ENCODE measurements around the gene CRTC1. TPM values are rescaled to one million over a fixed set of nuclear protein-coding genes. Genes with fewer than 3 reads are reported as not detected.
"Not testable (repeated sequence)": the region's sequence is repeated elsewhere in the genome, so short reads cannot be mapped to it uniquely, and the experiment has no call there.

CRTC1 gene
- total RNA-seq, 2 donors from 2014 or later: 7.1 to 7.3 TPM

- no peaks in the 10 kb centered on the region for H3K9me3 Mint-ChIP-seq
- ATAC-seq (replicated peaks in 1 of 2) (no peak), DNase-seq (no peak)
- no peak overlapping the region for H3K27ac Mint-ChIP-seq
- H3K27me3 Mint-ChIP-seq (ENCODE audit: low read depth): no peaks in the 10 kb centered on the region
- H3K4me1 Mint-ChIP-seq (ENCODE audit: low read depth): peaks cover 15% of the 10 kb centered on the region
- no peaks in the 10 kb centered on the region for H3K36me3 Mint-ChIP-seq (ENCODE audit: insufficient read depth in 2 of 2)
- no peak overlapping the region for H3K4me3 Mint-ChIP-seq
Measured at GRCh38 chr19:18719541-18719940, 36.1 kb downstream of the CRTC1 start.

GRCh38 chr19:18723871-18724377 is 40.4 kb downstream of the CRTC1 start:
- no peak for ATAC-seq (replicated peaks in 1 of 2)
- no peak overlapping the region for H3K4me3 Mint-ChIP-seq

GRCh38 chr19:18725841-18726770 is 42.6 kb downstream of the CRTC1 start:
- Mint-ChIP-seq H3K27ac (no peak overlapping the region), H3K27me3 (ENCODE audit: low read depth) (no peaks in the 10 kb centered on the region), H3K9me3 (no peaks in the 10 kb centered on the region), H3K4me3 (no peak overlapping the region), H3K4me1 (ENCODE audit: low read depth) (peaks cover 4% of the 10 kb centered on the region), H3K36me3 (ENCODE audit: insufficient read depth in 2 of 2) (no peaks in the 10 kb centered on the region)
- no peak for ATAC-seq (replicated peaks in 1 of 2)
- DNase-seq: no peak

More at GRCh38 chr19:18723871-18724377, 40.4 kb downstream of the CRTC1 start:
- DNase-seq: no peak
- Mint-ChIP-seq H3K9me3 (no peaks in the 10 kb centered on the region), H3K36me3 (ENCODE audit: insufficient read depth in 2 of 2) (no peaks in the 10 kb centered on the region), H3K27ac (no peak overlapping the region), H3K27me3 (ENCODE audit: low read depth) (no peaks in the 10 kb centered on the region), H3K4me1 (ENCODE audit: low read depth) (no peaks in the 10 kb centered on the region)

GRCh38 chr19:18726846-18727245 is 43.4 kb downstream of the CRTC1 start:
- Mint-ChIP-seq H3K27ac (no peak overlapping the region), H3K27me3 (ENCODE audit: low read depth) (no peaks in the 10 kb centered on the region), H3K4me1 (ENCODE audit: low read depth) (peaks cover 7% of the 10 kb centered on the region), H3K4me3 (no peak overlapping the region), H3K9me3 (no peaks in the 10 kb centered on the region), H3K36me3 (ENCODE audit: insufficient read depth in 2 of 2) (no peaks in the 10 kb centered on the region)
- no peak for DNase-seq
- ATAC-seq (replicated peaks in 1 of 2): no peak

GRCh38 chr19:18727602-18728001 is 44.1 kb downstream of the CRTC1 start:
- not testable (repeated sequence) for H3K4me1 Mint-ChIP-seq (ENCODE audit: low read depth); H3K9me3 Mint-ChIP-seq; H3K4me3 Mint-ChIP-seq; H3K27ac Mint-ChIP-seq; H3K27me3 Mint-ChIP-seq (ENCODE audit: low read depth); H3K36me3 Mint-ChIP-seq (ENCODE audit: insufficient read depth in 2 of 2); DNase-seq; ATAC-seq (replicated peaks in 1 of 2)

- DNase-seq: no peak
- Mint-ChIP-seq H3K4me3 (no peak overlapping the region), H3K36me3 (ENCODE audit: insufficient read depth in 2 of 2) (no peaks in the 10 kb centered on the region), H3K27ac (no peak overlapping the region), H3K4me1 (ENCODE audit: low read depth) (peaks cover 7% of the 10 kb centered on the region), H3K27me3 (ENCODE audit: low read depth) (no peaks in the 10 kb centered on the region), H3K9me3 (no peaks in the 10 kb centered on the region)
- no peak for ATAC-seq (replicated peaks in 1 of 2)
Measured at GRCh38 chr19:18729933-18730530, 46.6 kb downstream of the CRTC1 start.

GRCh38 chr19:18730885-18731513 is 47.5 kb downstream of the CRTC1 start:
- ATAC-seq (replicated peaks in 1 of 2) (no peak), DNase-seq (no peak)
- H3K27me3 Mint-ChIP-seq (ENCODE audit: low read depth): no peaks in the 10 kb centered on the region
- no peak overlapping the region for H3K27ac Mint-ChIP-seq
- H3K36me3 Mint-ChIP-seq (ENCODE audit: insufficient read depth in 2 of 2): no peaks in the 10 kb centered on the region
- peaks cover 7% of the 10 kb centered on the region for H3K4me1 Mint-ChIP-seq (ENCODE audit: low read depth)
- no peaks in the 10 kb centered on the region for H3K9me3 Mint-ChIP-seq
- no peak overlapping the region for H3K4me3 Mint-ChIP-seq

- Mint-ChIP-seq H3K4me3 (no peak overlapping the region), H3K36me3 (ENCODE audit: insufficient read depth in 2 of 2) (no peaks in the 10 kb centered on the region), H3K4me1 (ENCODE audit: low read depth) (peaks cover 7% of the 10 kb centered on the region), H3K27ac (no peak overlapping the region), H3K27me3 (ENCODE audit: low read depth) (no peaks in the 10 kb centered on the region), H3K9me3 (no peaks in the 10 kb centered on the region)
- DNase-seq (no peak), ATAC-seq (replicated peaks in 1 of 2) (no peak)
Measured at GRCh38 chr19:18731562-18732008, 48.1 kb downstream of the CRTC1 start.

- no peaks in the 10 kb centered on the region for H3K27me3 Mint-ChIP-seq (ENCODE audit: low read depth)
- no peak overlapping the region for H3K27ac Mint-ChIP-seq
- no peak overlapping the region for H3K4me3 Mint-ChIP-seq
- DNase-seq: no peak
- H3K9me3 Mint-ChIP-seq: no peaks in the 10 kb centered on the region
- H3K36me3 Mint-ChIP-seq (ENCODE audit: insufficient read depth in 2 of 2): no peaks in the 10 kb centered on the region
- H3K4me1 Mint-ChIP-seq (ENCODE audit: low read depth): peaks cover 7% of the 10 kb centered on the region
- ATAC-seq (replicated peaks in 1 of 2): no peak
Measured at GRCh38 chr19:18733196-18733647, 49.7 kb downstream of the CRTC1 start.

- not testable (repeated sequence) for H3K36me3 Mint-ChIP-seq (ENCODE audit: insufficient read depth in 2 of 2); H3K4me3 Mint-ChIP-seq; H3K9me3 Mint-ChIP-seq; ATAC-seq (replicated peaks in 1 of 2); H3K27me3 Mint-ChIP-seq (ENCODE audit: low read depth); H3K4me1 Mint-ChIP-seq (ENCODE audit: low read depth); H3K27ac Mint-ChIP-seq; DNase-seq
Measured at GRCh38 chr19:18733762-18734332, 50.4 kb downstream of the CRTC1 start.

GRCh38 chr19:18735324-18735723 is 51.8 kb downstream of the CRTC1 start:
- H3K36me3 Mint-ChIP-seq (ENCODE audit: insufficient read depth in 2 of 2): no peaks in the 10 kb centered on the region
- H3K9me3 Mint-ChIP-seq: no peaks in the 10 kb centered on the region
- H3K4me3 Mint-ChIP-seq: no peak overlapping the region
- peaks cover 7% of the 10 kb centered on the region for H3K4me1 Mint-ChIP-seq (ENCODE audit: low read depth)
- ATAC-seq (replicated peaks in 1 of 2): no peak
- no peaks in the 10 kb centered on the region for H3K27me3 Mint-ChIP-seq (ENCODE audit: low read depth)
- no peak for DNase-seq
- no peak overlapping the region for H3K27ac Mint-ChIP-seq

GRCh38 chr19:18735752-18736151 is 52.3 kb downstream of the CRTC1 start:
- H3K9me3 Mint-ChIP-seq: no peaks in the 10 kb centered on the region
- H3K36me3 Mint-ChIP-seq (ENCODE audit: insufficient read depth in 2 of 2): no peaks in the 10 kb centered on the region
- DNase-seq (no peak), ATAC-seq (replicated peaks in 1 of 2) (no peak)
- H3K27me3 Mint-ChIP-seq (ENCODE audit: low read depth): no peaks in the 10 kb centered on the region
- no peak overlapping the region for H3K27ac Mint-ChIP-seq
- H3K4me3 Mint-ChIP-seq: no peak overlapping the region
- peaks cover 7% of the 10 kb centered on the region for H3K4me1 Mint-ChIP-seq (ENCODE audit: low read depth)
